ENCODE results near the gene SCT. TPM values are rescaled to one million over a fixed set of nuclear protein-coding genes. Genes with fewer than 3 reads are reported as not detected.
A peak's percentile ranks its signal among the peaks of the same experiment; 100 is the strongest.

SCT gene
- total RNA-seq, 1 donor from 2014 or later, result not detected

- DNase-seq (ENCODE audit: low spot score), result no peak
Measured at GRCh38 chr11:643849-644738, 17.1 kb upstream of the SCT start.

GRCh38 chr11:643366-643765 is 16.4 kb upstream of the SCT start:
- DNase-seq (ENCODE audit: low spot score), result no peak

- no peak for DNase-seq (ENCODE audit: low spot score)
Measured at GRCh38 chr11:641806-642370, 14.9 kb upstream of the SCT start.

- DNase-seq (ENCODE audit: low spot score), result no peak
Measured at GRCh38 chr11:640021-640706, 13.2 kb upstream of the SCT start.

GRCh38 chr11:639332-639955 is 12.5 kb upstream of the SCT start:
- no peak for DNase-seq (ENCODE audit: low spot score)

GRCh38 chr11:638631-639331 is 11.8 kb upstream of the SCT start:
- peak; percentile 63 for DNase-seq (ENCODE audit: low spot score)

- DNase-seq (ENCODE audit: low spot score), result no peak
Measured at GRCh38 chr11:637593-638521, 10.9 kb upstream of the SCT start.

GRCh38 chr11:637333-637592 is 10.3 kb upstream of the SCT start:
- no peak for DNase-seq (ENCODE audit: low spot score)

- DNase-seq (ENCODE audit: low spot score), result no peak
Measured at GRCh38 chr11:636511-637332, 9.7 kb upstream of the SCT start, which contains the start of gene DRD4. Gene DRD4 (plus strand): TSS chr11:637269. CDS start chr11:637305, 36 bp downstream.

GRCh38 chr11:635945-636510 is 9.0 kb upstream of the SCT start:
- DNase-seq (ENCODE audit: low spot score), result no peak

- no peak for DNase-seq (ENCODE audit: low spot score)
Measured at GRCh38 chr11:630871-631270, 3.9 kb upstream of the SCT start.

- DNase-seq (ENCODE audit: low spot score), result no peak
Measured at GRCh38 chr11:629237-629583, 2.2 kb upstream of the SCT start.

- DNase-seq (ENCODE audit: low spot score), result no peak
Measured at GRCh38 chr11:628056-628455, 1.1 kb upstream of the SCT start.

- no peak for DNase-seq (ENCODE audit: low spot score)
Measured at GRCh38 chr11:627308-627576, 261 bp upstream of the SCT start.

GRCh38 chr11:625636-626268 is 1.2 kb downstream of the SCT start:
- DNase-seq (ENCODE audit: low spot score), result no peak

GRCh38 chr11:624705-625635 is 2.0 kb downstream of the SCT start, which contains the start of gene CDHR5:
Gene CDHR5 (minus strand): TSS chr11:624955. CDS start chr11:624902, 53 bp downstream.
- no peak for DNase-seq (ENCODE audit: low spot score)

GRCh38 chr11:623999-624704 is 2.8 kb downstream of the SCT start:
- no peak for DNase-seq (ENCODE audit: low spot score)

Measured in umbilical cord (tissue), 2 donors.